H4 (cell line): ENCODE data around the gene BTN3A1. TPM values are rescaled to one million over a fixed set of nuclear protein-coding genes. Genes with fewer than 3 reads are reported as not detected.
"Not testable (repeated sequence)": the region's sequence is repeated elsewhere in the genome, so short reads cannot be mapped to it uniquely, and the experiment has no call there.

Source experiments
- DNase-seq: peaks from one replicate; pipeline ENCODE4 v3.0.0-alpha.2; 2015; ENCODE audit warnings: low spot score
- total RNA-seq: library from RNA; depleted of rRNA; stranded (reverse); fragments of >200 nt; shearing (Covaris generic); gene quantifications from 2 replicates; pipeline ENCODE4 v1.2.3, GENCODE V29; 2014

BTN3A1 gene
- total RNA-seq, 1 experiment from 2014 or later = 26.6 TPM

DNA sequence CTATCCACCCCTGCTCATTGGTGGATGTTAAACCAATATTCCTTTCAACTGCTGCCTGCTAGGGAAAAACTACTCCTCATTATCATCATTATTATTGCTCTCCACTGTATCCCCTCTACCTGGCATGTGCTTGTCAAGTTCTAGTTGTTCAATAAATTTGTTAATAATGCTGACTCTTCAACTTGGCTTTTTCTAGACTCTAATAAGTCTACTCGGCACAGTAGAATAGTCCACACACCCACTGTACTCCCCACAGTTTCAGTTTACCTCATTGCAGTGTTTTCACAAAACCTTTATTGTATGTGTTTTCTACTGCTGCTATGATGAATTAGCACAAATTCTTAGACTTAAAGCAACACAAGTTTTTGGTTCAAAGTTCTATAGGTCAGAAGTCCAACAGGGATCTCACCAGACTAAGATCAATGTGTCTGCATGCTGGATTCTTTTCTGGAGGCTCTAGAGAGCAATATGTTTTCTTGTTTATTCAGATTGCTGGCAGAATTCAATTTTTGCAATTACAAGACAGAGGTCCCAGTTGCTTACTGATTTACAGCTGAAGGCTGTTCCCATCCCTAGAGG is 13.1 kb downstream of the BTN3A1 start:
- DNase-seq = no peak

GRCh38 chr6:26415791-26416190 is 13.7 kb downstream of the BTN3A1 start:
- DNase-seq = no peak

DNA sequence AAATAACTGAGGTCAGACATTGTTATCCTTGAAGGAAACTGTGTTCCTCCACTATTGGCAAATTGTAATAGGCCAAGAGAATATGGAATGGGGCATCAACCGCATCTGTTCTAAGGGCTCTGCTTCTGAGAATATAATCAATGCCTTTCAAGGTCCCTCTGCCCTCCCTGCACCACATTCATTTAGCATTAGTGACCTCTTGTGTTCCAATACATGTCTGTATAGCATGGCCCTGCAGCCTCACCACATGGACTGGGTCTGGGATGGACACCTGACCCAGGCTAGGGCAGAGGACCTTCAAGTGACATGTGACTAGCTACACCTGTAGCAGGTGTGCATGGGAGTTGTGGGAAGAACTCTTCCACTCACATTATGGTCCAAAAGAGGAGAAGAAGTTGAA is 14.2 kb downstream of the BTN3A1 start:
- DNase-seq = no peak

- DNase-seq = not testable (repeated sequence)
Observed at GRCh38 chr6:26418077-26418476, 16.0 kb downstream of the BTN3A1 start.

DNA sequence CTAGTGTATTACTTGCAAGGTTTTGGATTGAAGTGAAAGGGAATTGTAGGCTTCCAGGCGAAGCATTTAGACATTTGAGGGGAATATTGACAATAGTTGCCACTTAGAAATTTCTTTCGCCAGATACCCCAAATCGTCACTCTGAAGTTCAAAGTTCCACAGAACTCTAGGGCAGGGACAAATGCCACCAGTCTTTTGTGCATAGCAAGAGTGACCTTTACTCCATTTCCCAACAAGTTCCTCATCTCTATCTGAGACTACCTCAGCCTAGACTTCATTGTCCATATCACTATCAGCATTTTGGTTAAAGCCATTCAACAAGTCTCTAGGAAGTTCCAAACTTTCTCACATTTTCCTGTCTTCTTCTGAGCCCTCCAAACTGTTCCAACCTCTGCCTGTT is 16.7 kb downstream of the BTN3A1 start:
- DNase-seq = not testable (repeated sequence)

DNA sequence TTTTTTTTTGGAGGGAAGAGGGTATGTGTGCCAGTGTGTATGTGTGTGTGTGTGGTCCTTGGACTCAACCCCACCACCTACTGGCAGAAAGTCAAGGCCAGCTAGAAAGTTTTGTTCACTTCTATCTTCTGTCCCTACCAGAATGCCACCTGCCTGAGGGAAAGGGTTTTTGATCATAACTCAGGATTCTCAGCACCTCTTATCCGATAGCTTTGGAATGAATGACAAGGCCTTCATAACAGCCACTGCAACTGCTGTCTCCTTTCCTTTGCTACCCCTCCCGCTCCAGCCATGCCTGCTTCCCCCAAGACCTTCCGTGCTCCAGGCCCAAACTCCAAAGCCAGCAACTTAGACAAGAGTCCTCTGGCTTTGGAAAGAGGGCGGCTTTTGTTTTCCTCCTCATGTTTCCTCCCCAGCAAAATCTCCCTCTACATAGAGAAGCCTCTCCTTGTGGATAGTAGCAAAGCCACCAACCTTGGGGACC is 18.7 kb downstream of the BTN3A1 start:
- DNase-seq = peak; percentile 44

GRCh38 chr6:26421259-26422144 is 19.4 kb downstream of the BTN3A1 start:
- DNase-seq = peak; percentile 86

DNA sequence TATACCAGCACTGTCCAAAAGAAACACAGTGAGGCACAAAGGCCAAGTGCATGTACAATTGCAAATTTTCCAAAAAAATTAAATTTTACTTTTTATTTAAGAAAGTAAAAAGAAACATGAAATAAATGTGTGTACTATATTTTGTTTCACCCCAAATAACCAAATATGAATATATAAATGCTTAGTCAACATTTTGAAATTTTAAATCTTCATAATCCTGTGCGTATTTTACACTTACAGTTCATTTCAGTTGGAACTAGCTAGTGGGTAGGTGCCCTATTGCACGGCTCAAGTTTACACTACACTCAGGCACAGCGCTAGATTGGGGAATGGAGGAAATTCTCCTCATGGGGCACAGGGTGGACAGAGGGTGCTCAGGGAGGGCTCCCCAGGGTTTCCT is 20.3 kb downstream of the BTN3A1 start:
- no peak for DNase-seq

DNA sequence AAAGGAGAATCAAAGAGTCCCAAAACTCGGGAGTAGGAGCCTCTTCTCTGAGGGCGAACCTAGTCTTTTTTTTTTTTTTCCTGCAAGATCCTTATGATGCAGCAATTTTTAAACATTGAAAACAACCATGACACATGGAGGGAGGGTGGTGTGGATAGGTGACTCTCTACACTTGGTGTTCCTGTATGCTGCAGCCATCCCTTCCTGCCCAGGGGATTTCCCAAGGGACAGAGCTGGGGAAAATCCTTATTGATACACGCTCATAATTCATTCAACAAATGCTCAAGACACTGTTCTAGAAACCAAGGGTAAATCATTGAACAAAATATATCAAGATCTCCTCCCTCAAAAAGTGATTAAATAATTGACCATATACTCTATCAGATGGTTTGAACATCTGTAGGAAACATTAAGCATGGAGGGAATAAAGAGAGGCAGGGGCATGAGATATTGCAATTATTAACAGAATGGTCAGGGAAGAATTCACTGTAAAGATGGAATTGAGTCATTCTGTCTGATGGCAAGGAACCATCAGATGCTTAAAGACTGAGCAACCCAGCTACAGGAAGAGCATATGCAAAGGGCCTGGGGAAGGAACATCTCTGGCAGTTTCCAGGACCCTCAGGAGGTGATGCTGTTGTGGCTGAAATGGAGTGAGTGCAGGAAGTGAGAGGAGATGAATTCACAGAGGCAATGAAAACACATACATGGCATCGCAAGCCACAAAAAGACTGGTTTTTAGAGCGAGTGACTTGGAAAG is 24.8 kb downstream of the BTN3A1 start:
- DNase-seq = no peak

GRCh38 chr6:26427451-26427809 is 25.4 kb downstream of the BTN3A1 start:
- no peak for DNase-seq

DNA sequence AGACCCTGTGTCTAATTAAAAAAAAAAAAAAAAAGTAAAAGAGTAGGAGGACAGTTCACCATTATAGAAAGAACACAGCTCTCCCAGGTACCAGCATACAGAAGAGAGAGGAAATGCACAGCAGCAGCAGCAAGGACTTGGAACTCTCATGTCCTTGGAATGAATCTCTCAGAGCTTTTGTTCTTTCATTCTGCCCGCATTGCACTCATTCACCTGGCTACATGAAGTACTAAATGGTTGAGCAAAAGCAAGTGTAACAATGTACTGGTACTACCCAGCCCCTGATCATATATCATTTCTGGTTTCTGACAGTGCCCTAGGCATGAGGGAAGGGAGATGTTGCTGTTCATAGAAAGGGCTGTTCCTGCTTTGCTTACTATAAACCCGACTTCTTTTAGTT is 26.1 kb downstream of the BTN3A1 start:
- no peak for DNase-seq

DNA sequence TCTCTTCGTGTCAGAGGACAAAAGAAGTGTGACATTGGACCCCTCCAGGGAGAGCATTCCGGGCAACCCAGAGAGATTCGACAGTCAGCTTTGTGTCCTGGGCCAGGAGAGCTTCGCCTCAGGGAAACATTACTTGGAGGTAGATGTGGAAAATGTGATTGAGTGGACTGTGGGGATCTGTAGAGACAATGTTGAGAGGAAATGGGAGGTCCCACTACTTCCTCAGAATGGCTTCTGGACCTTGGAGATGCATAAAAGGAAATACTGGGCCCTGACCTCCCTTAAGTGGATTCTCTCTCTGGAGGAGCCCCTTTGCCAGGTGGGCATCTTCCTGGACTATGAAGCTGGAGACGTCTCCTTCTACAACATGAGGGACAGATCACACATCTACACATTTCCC is 28.7 kb downstream of the BTN3A1 start:
- no peak for DNase-seq

DNA sequence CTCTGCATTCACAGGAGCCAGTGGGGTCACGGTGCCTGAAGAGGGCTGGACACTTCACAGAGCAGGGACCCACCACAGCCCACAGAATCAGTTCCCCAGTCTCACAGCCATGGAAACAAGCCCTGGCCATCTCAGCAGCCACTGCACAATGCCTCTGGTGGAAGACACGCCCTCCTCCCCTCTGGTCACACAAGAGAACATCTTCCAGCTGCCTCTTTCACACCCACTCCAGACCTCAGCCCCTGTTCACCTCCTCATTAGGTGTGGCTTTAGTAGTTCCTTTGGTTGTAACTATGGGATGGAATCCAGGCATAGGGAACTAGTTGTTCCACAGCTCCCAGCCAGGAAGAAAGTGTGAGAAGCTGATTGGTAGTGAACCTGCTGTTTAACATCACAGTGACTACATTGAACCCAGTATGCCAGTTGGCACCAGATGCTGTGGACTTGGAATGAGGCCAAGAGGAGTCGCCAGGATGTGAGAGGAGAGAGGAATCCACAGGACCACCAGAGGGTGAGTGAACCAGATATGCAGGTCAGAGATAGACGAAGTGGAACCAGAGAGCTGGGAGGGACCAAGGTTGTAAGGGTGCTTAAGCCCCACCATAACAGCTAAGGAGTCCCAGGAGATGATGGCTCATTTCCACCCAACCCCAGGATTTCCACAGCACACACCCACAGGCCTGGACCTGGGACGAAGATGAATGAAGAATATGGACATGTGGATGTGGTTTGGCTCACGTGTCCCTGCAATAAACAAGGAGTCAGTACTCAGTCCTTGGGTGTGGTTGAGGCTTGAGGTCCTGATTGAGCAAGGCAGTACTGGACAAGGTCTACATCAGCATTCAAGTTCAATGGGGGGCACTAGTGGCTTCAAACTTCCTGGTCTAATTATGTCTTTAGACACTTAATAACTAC is 29.4 kb downstream of the BTN3A1 start:
- DNase-seq = peak; percentile 13

DNA sequence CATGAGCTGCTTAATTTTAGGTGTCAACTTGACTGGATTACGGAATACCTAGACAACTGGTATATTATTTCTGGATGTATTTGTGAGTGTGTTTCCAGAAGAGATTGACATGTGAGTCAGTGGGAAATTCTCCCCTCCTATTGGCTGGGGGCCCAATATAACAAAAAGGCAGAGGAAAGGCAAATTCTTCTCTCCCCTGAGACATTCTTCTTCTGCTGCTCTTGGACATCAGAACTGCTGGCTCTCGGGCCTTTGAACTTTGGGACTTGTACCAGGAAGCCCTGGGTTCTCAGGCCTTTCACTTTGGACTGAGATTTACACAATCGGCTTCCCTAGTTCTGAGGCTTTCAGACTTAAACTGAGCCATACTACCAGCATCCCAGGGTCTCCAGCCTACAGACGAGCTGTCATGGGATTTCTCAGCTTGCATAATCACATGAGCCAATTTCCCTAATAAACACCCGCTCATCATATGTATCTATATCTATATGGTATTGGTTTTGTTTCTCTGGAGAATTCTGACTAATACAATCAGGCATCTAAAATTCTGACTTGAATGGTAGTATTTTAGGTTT is 30.6 kb downstream of the BTN3A1 start:
- DNase-seq = no peak

DNA sequence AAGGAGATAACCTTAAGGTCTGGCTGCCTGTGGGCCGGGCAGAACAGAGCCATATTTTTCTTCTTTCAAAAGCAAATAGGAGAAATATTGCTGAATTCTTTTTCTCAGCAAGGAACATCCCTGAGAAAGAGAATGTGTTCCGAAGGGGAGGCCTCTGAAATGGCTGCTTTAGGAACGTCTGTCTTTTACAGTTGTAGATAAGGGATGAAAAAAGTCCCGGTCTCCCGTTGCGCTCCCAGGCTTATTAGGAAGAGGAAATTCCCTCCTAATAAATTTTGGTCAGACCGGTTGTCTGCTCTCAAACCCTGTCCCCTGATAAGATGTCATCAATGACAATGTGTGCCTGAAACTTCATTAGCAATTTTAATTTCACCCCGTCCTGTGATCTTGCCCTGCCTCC is 31.6 kb downstream of the BTN3A1 start:
- not testable (repeated sequence) for DNase-seq

- DNase-seq = no peak
Observed at GRCh38 chr6:26436018-26436417, 33.9 kb downstream of the BTN3A1 start.

DNA sequence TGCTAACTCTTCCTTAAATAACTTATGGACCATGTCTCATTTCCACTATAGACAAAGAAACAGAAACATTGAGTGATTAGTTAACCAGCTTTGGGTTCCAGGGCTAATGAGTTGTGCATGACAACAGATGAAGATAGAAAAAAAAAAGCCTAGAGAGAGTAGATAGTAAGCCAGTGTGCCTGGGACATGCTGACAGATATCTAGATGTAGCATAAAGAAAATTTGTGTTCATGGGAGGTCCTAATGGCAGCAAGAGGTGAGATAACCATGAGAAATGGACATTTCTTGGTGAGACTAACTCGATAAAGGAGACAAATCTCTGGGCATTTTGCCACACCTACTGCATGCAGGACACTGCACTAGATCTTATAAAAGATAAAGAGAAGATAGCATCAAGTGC is 35.5 kb downstream of the BTN3A1 start:
- no peak for DNase-seq

- DNase-seq = no peak
Observed at GRCh38 chr6:26438000-26438399, 35.9 kb downstream of the BTN3A1 start.

DNA sequence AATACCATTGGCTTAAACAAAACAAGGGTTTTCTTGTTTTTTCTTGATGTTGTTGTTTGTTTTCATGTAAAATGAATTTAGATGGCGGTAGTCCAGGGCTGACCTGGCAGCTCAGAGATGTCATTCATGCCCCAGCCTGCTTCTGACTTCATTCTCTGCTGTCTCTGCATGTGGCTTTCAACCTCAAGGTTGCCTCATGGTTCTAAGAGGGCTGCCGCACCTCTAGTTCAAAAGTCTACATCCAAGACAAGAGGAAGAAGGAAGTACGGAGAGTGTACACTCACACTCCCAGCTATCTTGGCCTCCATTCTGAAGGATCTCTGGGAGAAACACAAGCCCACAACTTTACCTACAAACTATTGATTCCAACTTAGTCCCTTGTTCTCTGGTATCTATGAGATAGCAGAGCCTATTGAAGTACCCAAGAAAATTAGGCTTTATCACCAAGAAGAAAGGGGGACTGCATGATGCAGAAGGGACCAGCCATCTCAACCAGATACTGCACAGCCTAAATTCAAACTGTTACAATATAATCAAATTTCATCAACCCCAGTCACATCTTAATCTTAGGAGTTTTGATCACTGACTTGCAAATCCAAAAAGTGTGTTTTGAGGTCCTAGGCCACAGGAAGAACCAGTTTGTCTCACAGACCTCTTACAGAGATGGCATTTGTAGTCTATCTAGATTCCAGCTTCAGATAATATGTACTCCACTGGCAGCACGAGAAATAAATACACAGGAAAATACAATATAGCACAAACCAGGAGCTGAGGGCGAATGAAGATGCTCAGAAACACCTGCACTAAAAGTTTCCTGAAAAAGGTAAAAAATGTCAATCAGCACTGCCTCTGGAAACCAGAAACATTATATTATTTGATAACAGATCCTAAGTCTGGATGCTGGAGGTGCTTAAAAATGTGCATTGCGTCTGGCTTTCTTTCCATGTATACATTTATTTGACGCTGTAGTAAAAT is 37.4 kb downstream of the BTN3A1 start:
- no peak for DNase-seq

DNA sequence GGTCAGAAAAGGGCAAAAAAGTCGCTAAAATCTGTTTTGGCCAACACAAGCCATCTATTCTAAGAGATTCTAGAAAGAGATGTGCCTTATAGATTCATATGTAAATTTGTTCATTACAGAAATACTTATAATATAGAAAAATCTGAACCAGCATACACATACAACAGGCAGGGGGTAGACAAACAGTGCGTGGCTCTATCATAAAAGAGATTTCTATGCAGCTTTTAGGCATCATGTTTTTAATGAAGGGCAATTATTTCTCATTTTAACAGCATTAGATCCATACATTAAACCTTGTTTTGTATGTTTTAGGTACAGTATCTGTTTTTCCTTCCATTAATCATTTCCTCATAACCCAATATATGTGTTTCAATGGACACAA is 38.9 kb downstream of the BTN3A1 start:
- no peak for DNase-seq
